GM12865 (cell line): ENCODE results near the gene SYT15.
"Not testable (repeated sequence)": the region's sequence is repeated elsewhere in the genome, so short reads cannot be mapped to it uniquely, and the experiment has no call there.

Source experiments
- DNase-seq: peaks from one replicate; pipeline ENCODE4 v3.0.0; 2010; ENCODE audit warnings: low read depth
- H3K4me3 ChIP-seq: 2 replicates; pipeline ENCODE4 v1.5.1; 2011; ENCODE audit warnings: mild to moderate bottlenecking, low read depth, low read length, control low read depth

SYT15 gene

GRCh38 chr10:46593307-46593706, 14.4 kb downstream of the SYT15 start:
- not testable (repeated sequence) for DNase-seq, H3K4me3 ChIP-seq

GRCh38 chr10:46594453-46595063, 15.6 kb downstream of the SYT15 start:
- not testable (repeated sequence) for H3K4me3 ChIP-seq, DNase-seq

GRCh38 chr10:46596570-46596969, 17.6 kb downstream of the SYT15 start:
- not testable (repeated sequence) for H3K4me3 ChIP-seq, DNase-seq

GRCh38 chr10:46597616-46598246, 18.8 kb downstream of the SYT15 start:
- H3K4me3 ChIP-seq, DNase-seq: not testable (repeated sequence)

GRCh38 chr10:46600516-46600915, 21.6 kb downstream of the SYT15 start:
- H3K4me3 ChIP-seq, DNase-seq: not testable (repeated sequence)

- H3K4me3 ChIP-seq, DNase-seq: not testable (repeated sequence)
These were observed 36.6 kb downstream of the SYT15 start for GRCh38 chr10:46615540-46615939.

- not testable (repeated sequence) for DNase-seq, H3K4me3 ChIP-seq
These were observed 37.3 kb downstream of the SYT15 start for GRCh38 chr10:46616227-46616626.

GRCh38 chr10:46617134-46617533, 38.2 kb downstream of the SYT15 start:
- not testable (repeated sequence) for H3K4me3 ChIP-seq, DNase-seq

GRCh38 chr10:46617913-46618312, 39.0 kb downstream of the SYT15 start:
- DNase-seq, H3K4me3 ChIP-seq: not testable (repeated sequence)

GRCh38 chr10:46623899-46624654, 45.1 kb downstream of the SYT15 start:
- DNase-seq, H3K4me3 ChIP-seq: not testable (repeated sequence)

- not testable (repeated sequence) for DNase-seq, H3K4me3 ChIP-seq
These were observed 50.9 kb downstream of the SYT15 start for GRCh38 chr10:46629805-46630204.

- DNase-seq, H3K4me3 ChIP-seq: not testable (repeated sequence)
These were observed 51.9 kb downstream of the SYT15 start for GRCh38 chr10:46630816-46631215.

GRCh38 chr10:46631683-46632082, 52.8 kb downstream of the SYT15 start:
- not testable (repeated sequence) for H3K4me3 ChIP-seq, DNase-seq

GRCh38 chr10:46634698-46635097, 55.8 kb downstream of the SYT15 start:
- not testable (repeated sequence) for H3K4me3 ChIP-seq, DNase-seq

GRCh38 chr10:46635364-46635959, 56.5 kb downstream of the SYT15 start:
- H3K4me3 ChIP-seq, DNase-seq: not testable (repeated sequence)

GRCh38 chr10:46640005-46640404, 61.1 kb downstream of the SYT15 start:
- not testable (repeated sequence) for H3K4me3 ChIP-seq, DNase-seq
